Motor neuron (in vitro differentiated cells): Measurements from ENCODE around the gene SETBP1. TPM values are rescaled to one million over a fixed set of nuclear protein-coding genes. Genes with fewer than 3 reads are reported as not detected.

Source experiments
- ATAC-seq, 8 experiments: fragments of 200-7000 bp; cut with Tn5 transposase; replicated peaks in 6 of 8; 2 replicates each; pipeline ENCODE4 v1.8.0; 2021; ENCODE audit warnings: mild to moderate bottlenecking in 8 of 8, moderate library complexity in 8 of 8
- H3K27ac ChIP-seq, 2 donors: fragments of 250-450 bp; sonication (Bioruptor Pico); 2 replicates each; pipeline ENCODE4 v1.9.0; 2021; ENCODE audit warnings: antibody characterized with exemption in 2 of 2, mild to moderate bottlenecking in 2 of 2, moderate library complexity in 1 of 2
- H3K4me1 ChIP-seq, 2 donors: fragments of 250-450 bp; sonication (Bioruptor Pico); replicated peaks in 1 of 2; 2 replicates each; pipeline ENCODE4 v1.6.1; 2021; ENCODE audit warnings: antibody characterized with exemption in 2 of 2, mild to moderate bottlenecking in 2 of 2, moderate library complexity in 1 of 2
- H3K4me3 ChIP-seq, 5 donors: fragments of 250-450 bp; sonication (Bioruptor Pico); 2 replicates each; pipeline ENCODE4 v1.9.0; 2021; ENCODE audit warnings: antibody characterized with exemption in 5 of 5, mild to moderate bottlenecking in 5 of 5, moderate library complexity in 4 of 5
- WGBS, 10 experiments: fragments of 450-650 bp; shearing (Covaris generic); methylation state at CpG; one replicate each; pipeline ENCODE4 v1.0.0; 2022; 5-methylcytosine and 5-hydroxymethylcytosine counted together
- in situ Hi-C, 9 experiments: fragments of 400-800 bp; cut with MboI; loops; one replicate each; pipeline ENCODE4 v1.15.0; 2021; ENCODE audit warnings: low sequenced_read_pairs in 9 of 9, low pct_unique_long_range_greater_than_20kb in 2 of 9; ENCODE audit not compliant: unreplicated experiment in 9 of 9
- total RNA-seq, 8 experiments: library from RNA; unstranded; fragments of 300-600 nt; gene quantifications; 2 replicates each; pipeline versions ENCODE4 v1.2.3 to v1.2.4, GENCODE V29; 2022

The SETBP1 gene
- total RNA-seq, 8 experiments from 2014 or later = 1.3 to 37.0 (median 27.5) TPM

GRCh38 chr18:44893966-44894365, 213.3 kb downstream of the SETBP1 start:
- peaks cover 11 to 18% of the 10 kb centered on the region in 2 donors for H3K4me1 ChIP-seq
- no peak overlapping the region for H3K4me3 ChIP-seq
- ATAC-seq = no peak
- no peak overlapping the region for H3K27ac ChIP-seq
- in situ Hi-C loops = loop anchor here in 1 of 9 experiments (25.0 kb wide), 1 partner anchor 207 kb away; the partner anchor contains the start of gene SETBP1
- WGBS, 10 experiments = 57 to 100% (median 90%) methylated on average over 1 to 2 of the region's 2 CpGs; no CpG with 5 or more reads in 3 of the 10 experiments

GRCh38 chr18:44895176-44895798, 214.6 kb downstream of the SETBP1 start:
- peak in 3 of 8 experiments; percentile 50 to 72 (median 69) for ATAC-seq
- Histone ChIP-seq H3K4me1 (peaks cover 11 to 18% of the 10 kb centered on the region in 2 donors), H3K4me3 (no peak overlapping the region), H3K27ac (no peak overlapping the region)
- in situ Hi-C loops = loop anchor here in 1 of 9 experiments (25.0 kb wide), 1 partner anchor 208 kb away; the partner anchor contains the start of gene SETBP1
- WGBS, 10 experiments = 0 to 100% (median 50%) methylated on average over 1 of the region's 1 CpG; no CpG with 5 or more reads in 4 of the 10 experiments

GRCh38 chr18:44896846-44897245, 216.2 kb downstream of the SETBP1 start:
- H3K4me3 ChIP-seq = no peak overlapping the region
- WGBS, 10 experiments = 68 to 100% (median 90%) methylated on average over 1 to 6 of the region's 6 CpGs
- peaks cover 13 to 25% of the 10 kb centered on the region in 2 donors for H3K4me1 ChIP-seq
- in situ Hi-C loops = loop anchor here in 1 of 9 experiments (25.0 kb wide), 1 partner anchor 210 kb away; the partner anchor contains the start of gene SETBP1
- peak overlapping the region in 1 of 2 donors; percentile 42 for H3K27ac ChIP-seq
- peak in 2 of 8 experiments; percentile 32 to 72 for ATAC-seq

DNA sequence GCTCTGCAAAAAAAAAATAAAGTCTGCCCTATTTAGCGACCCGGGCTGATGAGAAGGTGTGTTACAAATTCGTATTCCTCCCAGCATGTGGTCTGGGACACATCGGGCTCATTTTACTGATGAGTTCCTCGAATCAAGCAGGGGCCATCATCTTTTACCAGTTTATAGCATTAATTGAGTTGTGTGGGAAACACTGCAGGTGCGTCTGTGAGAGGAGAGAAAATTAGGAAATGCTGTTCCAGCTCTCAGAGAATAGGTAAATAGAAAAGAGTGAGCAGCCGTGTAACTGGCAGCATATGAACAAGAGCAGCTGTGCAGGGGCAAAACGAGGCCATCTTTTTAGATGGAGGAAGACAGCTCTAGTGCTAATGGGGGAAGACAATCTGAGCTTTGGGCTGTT, 216.7 kb downstream of the SETBP1 start:
- 20 to 87% (median 65%) methylated on average over 1 to 8 of the region's 8 CpGs; no CpG with 5 or more reads in 2 of the 10 experiments for WGBS, 10 experiments
- peak in 3 of 8 experiments; percentile 10 to 35 (median 20) for ATAC-seq
- in situ Hi-C loops = loop anchor here in 1 of 9 experiments (25.0 kb wide), 1 partner anchor 210 kb away; the partner anchor contains the start of gene SETBP1
- peaks cover 13 to 25% of the 10 kb centered on the region in 2 donors for H3K4me1 ChIP-seq
- H3K4me3 ChIP-seq = no peak overlapping the region
- H3K27ac ChIP-seq = peak overlapping the region in 1 of 2 donors; percentile 42

- Histone ChIP-seq H3K27ac (no peak overlapping the region), H3K4me3 (no peak overlapping the region), H3K4me1 (peaks cover 13 to 25% of the 10 kb centered on the region in 2 donors)
- peak in 1 of 8 experiments; percentile 14 for ATAC-seq
- in situ Hi-C loops = loop anchor here in 1 of 9 experiments (25.0 kb wide), 1 partner anchor 211 kb away; the partner anchor contains the start of gene SETBP1
Observed at GRCh38 chr18:44897816-44898215, 217.1 kb downstream of the SETBP1 start.

GRCh38 chr18:44898498-44898897, 217.8 kb downstream of the SETBP1 start:
- in situ Hi-C loops = loop anchor here in 1 of 9 experiments (25.0 kb wide), 1 partner anchor 211 kb away; the partner anchor contains the start of gene SETBP1
- WGBS, 10 experiments = 17 to 100% (median 94%) methylated on average over 1 to 2 of the region's 2 CpGs; no CpG with 5 or more reads in 3 of the 10 experiments

DNA sequence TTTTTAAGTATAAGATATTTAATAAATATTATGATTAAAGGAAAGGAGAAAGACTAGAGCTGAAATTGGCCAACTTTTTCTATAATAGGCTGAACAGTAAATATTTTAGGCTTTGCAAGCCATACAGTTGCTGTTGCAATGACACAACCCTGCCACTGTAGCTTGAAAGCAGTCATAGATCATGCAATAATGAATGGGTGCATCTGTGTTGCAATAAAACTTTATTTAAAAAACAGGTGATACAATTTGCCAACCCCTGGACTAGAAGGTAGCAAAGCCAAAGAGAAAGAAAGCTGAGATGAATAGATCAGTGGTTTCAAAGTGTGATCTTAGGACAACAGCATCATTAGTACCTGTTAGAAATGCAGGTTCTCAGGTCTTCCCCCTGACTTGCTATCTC, 219.1 kb downstream of the SETBP1 start:
- Histone ChIP-seq H3K4me1 (peaks cover 13 to 25% of the 10 kb centered on the region in 2 donors), H3K27ac (no peak overlapping the region), H3K4me3 (no peak overlapping the region)
- ATAC-seq = no peak
- in situ Hi-C loops = loop anchor here in 1 of 9 experiments (25.0 kb wide), 1 partner anchor 213 kb away; the partner anchor contains the start of gene SETBP1

More at GRCh38 chr18:44898498-44898897, 217.8 kb downstream of the SETBP1 start:
- no peak for ATAC-seq
- Histone ChIP-seq H3K27ac (no peak overlapping the region), H3K4me1 (peaks cover 13 to 25% of the 10 kb centered on the region in 2 donors), H3K4me3 (no peak overlapping the region)

- in situ Hi-C loops = no loop called here
- 7 to 100% (median 92%) methylated on average over 1 to 3 of the region's 3 CpGs; no CpG with 5 or more reads in 3 of the 10 experiments for WGBS, 10 experiments
- Histone ChIP-seq H3K4me3 (no peak overlapping the region), H3K27ac (no peak overlapping the region), H3K4me1 (peaks cover 13 to 25% of the 10 kb centered on the region in 2 donors)
- ATAC-seq = peak in 1 of 8 experiments; percentile 34
Observed at GRCh38 chr18:44900627-44901026, 219.9 kb downstream of the SETBP1 start.

GRCh38 chr18:44901283-44901682, 220.6 kb downstream of the SETBP1 start:
- ATAC-seq = peak in 2 of 8 experiments; percentile 35 to 44
- 22 to 100% (median 79%) methylated on average over 1 to 2 of the region's 2 CpGs; no CpG with 5 or more reads in 1 of the 10 experiments for WGBS, 10 experiments
- no peak overlapping the region for H3K27ac ChIP-seq
- H3K4me3 ChIP-seq = no peak overlapping the region
- H3K4me1 ChIP-seq = peaks cover 13 to 25% of the 10 kb centered on the region in 2 donors
- in situ Hi-C loops = no loop called here

- 80 to 100% (median 100%) methylated on average over 1 to 2 of the region's 2 CpGs; no CpG with 5 or more reads in 2 of the 10 experiments for WGBS, 10 experiments
- Histone ChIP-seq H3K4me1 (peaks cover 2 to 9% of the 10 kb centered on the region in 2 donors), H3K4me3 (no peak overlapping the region), H3K27ac (no peak overlapping the region)
- in situ Hi-C loops = no loop called here
- ATAC-seq = no peak
Observed at GRCh38 chr18:44903327-44903726, 222.6 kb downstream of the SETBP1 start.

GRCh38 chr18:44904768-44905167, 224.1 kb downstream of the SETBP1 start:
- 63 to 100% (median 100%) methylated on average over 1 to 2 of the region's 2 CpGs; no CpG with 5 or more reads in 3 of the 10 experiments for WGBS, 10 experiments
- Histone ChIP-seq H3K27ac (no peak overlapping the region), H3K4me1 (peaks cover 2 to 7% of the 10 kb centered on the region in 2 donors), H3K4me3 (no peak overlapping the region)
- in situ Hi-C loops = no loop called here
- ATAC-seq = no peak

GRCh38 chr18:44909191-44909719, 228.6 kb downstream of the SETBP1 start:
- Histone ChIP-seq H3K4me1 (no peaks in the 10 kb centered on the region), H3K4me3 (no peak overlapping the region), H3K27ac (no peak overlapping the region)
- peak in 4 of 8 experiments; percentile 28 to 69 (median 48) for ATAC-seq
- in situ Hi-C loops = no loop called here
- WGBS, 10 experiments = 67 to 100% (median 94%) methylated on average over 1 to 5 of the region's 5 CpGs

GRCh38 chr18:44911260-44911659, 230.6 kb downstream of the SETBP1 start:
- no peak for ATAC-seq
- Histone ChIP-seq H3K4me3 (no peak overlapping the region), H3K27ac (no peak overlapping the region), H3K4me1 (no peaks in the 10 kb centered on the region)
- WGBS, 10 experiments = 55 to 100% (median 93%) methylated on average over 1 to 4 of the region's 4 CpGs; no CpG with 5 or more reads in 1 of the 10 experiments
- in situ Hi-C loops = no loop called here
